Measurements from ENCODE around the gene WDR41. TPM values are rescaled to one million over a fixed set of nuclear protein-coding genes. Genes with fewer than 3 reads are reported as not detected.

Gene WDR41
- total and polyA plus RNA-seq, 2 of the 4 experiments (the other 2 are of a cell fraction), result 38.1 to 72.1 TPM

DNA sequence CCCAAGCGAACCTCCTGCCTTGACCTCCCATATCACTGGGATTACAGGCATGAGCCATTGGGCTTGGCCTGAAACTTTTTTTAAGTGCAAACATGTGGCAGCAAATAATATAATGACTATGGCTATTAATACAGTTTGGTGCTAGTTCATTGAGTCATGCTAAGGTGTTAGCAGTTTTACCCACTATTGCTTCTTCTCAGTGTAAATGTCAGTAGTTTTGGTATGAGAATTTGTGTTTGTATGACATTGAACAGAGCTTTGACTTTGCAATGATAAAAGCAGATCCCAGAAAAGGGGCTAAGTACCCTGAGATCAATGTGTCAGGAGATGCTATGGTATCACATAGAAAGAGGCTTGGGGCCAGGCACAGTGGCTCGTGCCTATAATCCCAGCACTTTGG is 67.2 kb downstream of the WDR41 start:
- Histone ChIP-seq H3K79me1 (ENCODE audit: low read depth in 1 of 2, low read length in 2 of 2) (peaks cover 0 to 5% of the 10 kb centered on the region in 2 experiments; a peak in 1 of 4 replicates), H3K9ac (ENCODE audit: low read depth, low read length) (no peak overlapping the region), H3K56ac (ENCODE audit: extremely low read depth, insufficient read depth, low read length) (no peak overlapping the region), H4K20me1 (ENCODE audit: insufficient read depth, low read length) (no peaks in the 10 kb centered on the region), H3K36me3 (ENCODE audit: control insufficient read depth, insufficient read depth, low read length) (no peaks in the 10 kb centered on the region; the same call in 1 of the 2 replicates), H3K27me3 (ENCODE audit: control insufficient read depth, insufficient read depth, low read length) (no peaks in the 10 kb centered on the region), H4K8ac (ENCODE audit: low read depth in 2 of 2, low read length in 2 of 2) (no peak overlapping the region), H2BK120ac (ENCODE audit: low read depth, low read length) (no peak overlapping the region), H3K18ac (ENCODE audit: low read depth, low read length) (no peak overlapping the region), H2BK5ac (ENCODE audit: low read depth, low read length, poor library complexity, severe bottlenecking) (no peak overlapping the region), H3K9me3 (ENCODE audit: control insufficient read depth, insufficient read depth, low read length) (no peaks in the 10 kb centered on the region), H3K4ac (ENCODE audit: low read depth, low read length) (no peak overlapping the region), H3K23ac (ENCODE audit: low read depth, low read length) (no peak overlapping the region), H2AFZ (replicated peaks; ENCODE audit: low read length, poor library complexity) (no peak overlapping the region), H3K27ac (ENCODE audit: insufficient read depth, low read length) (no peak overlapping the region), H2AK9ac (replicated peaks; ENCODE audit: low read depth, low read length, poor library complexity) (no peak overlapping the region), H4K91ac (ENCODE audit: insufficient read depth, low read depth, low read length) (no peak overlapping the region), H3K14ac (replicated peaks; ENCODE audit: low read depth, low read length) (no peak overlapping the region), H4K5ac (ENCODE audit: low read depth, low read length) (no peak overlapping the region), H3K4me1 (ENCODE audit: control insufficient read depth, insufficient read depth, low read length) (peaks cover 16% of the 10 kb centered on the region), H2BK15ac (ENCODE audit: low read depth, low read length) (no peak overlapping the region), H2BK20ac (ENCODE audit: low read depth, low read length) (no peak overlapping the region), H3K9me1 (ENCODE audit: insufficient read depth, low read length) (peaks cover 15% of the 10 kb centered on the region), H3K4me3 (ENCODE audit: insufficient read depth, low read depth, low read length) (no peak overlapping the region), H2AK5ac (ENCODE audit: low read depth, low read length) (no peak overlapping the region), H3K4me2 (ENCODE audit: low read depth, low read length) (no peak overlapping the region)
- ATAC-seq (ENCODE audit: low read depth) (no peak), DNase-seq (no peak)
- intact Hi-C loops (cut with micrococcal nuclease), result loop anchor here (5.0 kb wide), 1 partner anchor 67 kb away; the partner anchor contains the start of gene WDR41
- CTCF ChIA-PET, result no interaction called here
- dilution Hi-C loops (cut with HindIII; ENCODE audit: low sequenced_read_pairs, unreplicated experiment), result no loop called here
- in situ Hi-C loops (cut with MboI; ENCODE audit: low sequenced_read_pairs), result no loop called here
- TF ChIP-seq RFX5 (IDR thresholded peaks at IDR 0.05; ENCODE audit: low read depth, low read length) (no peak), CHD1 (IDR thresholded peaks at IDR 0.05; ENCODE audit: low read depth, low read length) (no peak), FOS (IDR thresholded peaks at IDR 0.05; ENCODE audit: low read depth, low read length) (no peak)
- TF ChIP-seq, protein P1, sequence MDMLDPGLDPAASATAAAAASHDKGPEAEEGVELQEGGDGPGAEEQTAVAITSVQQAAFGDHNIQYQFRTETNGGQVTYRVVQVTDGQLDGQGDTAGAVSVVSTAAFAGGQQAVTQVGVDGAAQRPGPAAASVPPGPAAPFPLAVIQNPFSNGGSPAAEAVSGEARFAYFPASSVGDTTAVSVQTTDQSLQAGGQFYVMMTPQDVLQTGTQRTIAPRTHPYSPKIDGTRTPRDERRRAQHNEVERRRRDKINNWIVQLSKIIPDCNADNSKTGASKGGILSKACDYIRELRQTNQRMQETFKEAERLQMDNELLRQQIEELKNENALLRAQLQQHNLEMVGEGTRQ (IDR thresholded peaks at IDR 0.05; ENCODE audit: low read depth, low read length), result no peak
- WGBS, 2 experiments (ENCODE audit: extremely low coverage in 2 of 2, insufficient read length in 1 of 2), result no CpG with 5 or more reads among the region's 2 CpGs
- POLR2A ChIA-PET (ENCODE audit: unreplicated experiment), result no interaction called here
- no TSS peak for BruUV-seq (replicated peaks)

Measured in IMR-90 (cell line).